CD14-positive monocyte (primary cell): ENCODE measurements around the gene NAXD. TPM values are rescaled to one million over a fixed set of nuclear protein-coding genes. Genes with fewer than 3 reads are reported as not detected.

Source experiments
- DNase-seq, 3 donors: peaks; one replicate each; pipeline ENCODE4 v3.0.0-alpha.2; 2011 to 2022
- H2AFZ ChIP-seq: 2 replicates; pipeline ENCODE4 v1.6.0; 2012; ENCODE audit warnings: mild to moderate bottlenecking, low read depth, low read length, inconsistent platforms; ENCODE audit not compliant: insufficient read depth, poor library complexity, severe bottlenecking
- H3K27ac ChIP-seq, 2 donors: 1 replicate in 1 of 2; 2 replicates in 1 of 2; pipeline ENCODE4 v1.5.1; 2012 to 2013; ENCODE audit warnings: low read length in 2 of 2, control low read depth in 1 of 2, inconsistent platforms in 1 of 2, low read depth in 1 of 2, mild to moderate bottlenecking in 1 of 2
- H3K27me3 ChIP-seq, 2 donors: one replicate each; pipeline versions ENCODE4 v1.6.0 to v1.6.1; 2011 to 2013; ENCODE audit warnings: low read length in 2 of 2; ENCODE audit not compliant: control insufficient read depth in 2 of 2, insufficient read depth in 2 of 2
- H3K36me3 ChIP-seq, 2 donors: replicated peaks in 1 of 2; 1 replicate in 1 of 2; 2 replicates in 1 of 2; pipeline versions ENCODE4 v1.5.1 to v1.6.1; 2012 to 2013; ENCODE audit warnings: low read length in 2 of 2, control low read depth in 1 of 2, inconsistent platforms in 1 of 2, mild to moderate bottlenecking in 1 of 2; ENCODE audit not compliant: insufficient read depth in 2 of 2, control insufficient read depth in 1 of 2
- H3K4me1 ChIP-seq, 2 donors: 1 replicate in 1 of 2; 2 replicates in 1 of 2; pipeline versions ENCODE4 v1.5.1 to v1.6.1; 2012 to 2013; ENCODE audit warnings: low read length in 2 of 2, control low read depth in 1 of 2, inconsistent platforms in 1 of 2, mild to moderate bottlenecking in 1 of 2, moderate library complexity in 1 of 2; ENCODE audit not compliant: insufficient read depth in 2 of 2, control insufficient read depth in 1 of 2
- H3K4me2 ChIP-seq: replicated peaks from 2 replicates; pipeline ENCODE3; 2012; ENCODE audit warnings: low read length, moderate library complexity, mild to moderate bottlenecking; ENCODE audit not compliant: poor library complexity, severe bottlenecking; ENCODE audit errors: extremely low read depth
- H3K4me3 ChIP-seq, 3 experiments: fragments of 200-600 bp in 1 of 3; sonication (generic) in 1 of 3; replicated peaks in 1 of 3; 1 replicate in 2 of 3; 2 replicates in 1 of 3; pipeline ENCODE4 v1.5.1; 2011 to 2013; ENCODE audit warnings: low read length in 3 of 3, mild to moderate bottlenecking in 3 of 3, control low read depth in 2 of 3, low read depth in 2 of 3, inconsistent platforms in 1 of 3, moderate library complexity in 1 of 3
- H3K79me2 ChIP-seq: 2 replicates; pipeline ENCODE4 v1.6.0; 2012; ENCODE audit warnings: mild to moderate bottlenecking, control low read depth, inconsistent platforms, low read length, moderate library complexity; ENCODE audit not compliant: insufficient read depth
- H3K9ac ChIP-seq: 2 replicates; pipeline ENCODE4 v1.6.0; 2017; ENCODE audit warnings: low read length, mild to moderate bottlenecking; ENCODE audit not compliant: insufficient read depth, poor library complexity, severe bottlenecking
- H3K9me3 ChIP-seq, 2 donors: replicated peaks in 1 of 2; 1 replicate in 1 of 2; 2 replicates in 1 of 2; pipeline versions ENCODE4 v1.5.1 to v1.6.1; 2012 to 2013; ENCODE audit warnings: low read length in 2 of 2, control low read depth in 1 of 2; ENCODE audit not compliant: control insufficient read depth in 1 of 2, insufficient read depth in 1 of 2
- H4K20me1 ChIP-seq: 2 replicates; pipeline ENCODE4 v1.6.0; 2012; ENCODE audit warnings: mild to moderate bottlenecking, low read length, control low read depth, moderate library complexity; ENCODE audit not compliant: insufficient read depth
- H3K27ac Mint-ChIP-seq, 7 donors: one replicate each; pipeline ENCODE4 v1.8.0; 2020; ENCODE audit warnings: mild to moderate bottlenecking in 7 of 7, mixed read lengths in 7 of 7, moderate library complexity in 6 of 7, inconsistent platforms in 2 of 7
- H3K27me3 Mint-ChIP-seq, 3 donors: one replicate each; pipeline ENCODE4 v1.8.0; 2021 to 2022; ENCODE audit warnings: low read depth in 3 of 3, mild to moderate bottlenecking in 3 of 3, mixed read lengths in 3 of 3, moderate library complexity in 3 of 3, inconsistent platforms in 1 of 3
- H3K36me3 Mint-ChIP-seq, 2 donors: one replicate each; pipeline ENCODE4 v1.8.0; 2020; ENCODE audit warnings: mixed read lengths in 2 of 2, inconsistent platforms in 1 of 2, mild to moderate bottlenecking in 1 of 2
- H3K4me1 Mint-ChIP-seq: one replicate; pipeline ENCODE4 v1.8.0; 2020; ENCODE audit warnings: mild to moderate bottlenecking, mixed read lengths
- H3K4me3 Mint-ChIP-seq, 2 donors: one replicate each; pipeline ENCODE4 v1.8.0; 2020; ENCODE audit warnings: mild to moderate bottlenecking in 2 of 2, mixed read lengths in 2 of 2, moderate library complexity in 1 of 2
- H3K9me3 Mint-ChIP-seq, 7 donors: one replicate each; pipeline ENCODE4 v1.8.0; 2020 to 2022; ENCODE audit warnings: mixed read lengths in 7 of 7, mild to moderate bottlenecking in 6 of 7, moderate library complexity in 6 of 7, inconsistent platforms in 2 of 7
- CTCF ChIP-seq: fragments of 200-600 bp; IDR thresholded peaks from one replicate; pipeline ENCODE4 v1.8.0; 2022; ENCODE audit warnings: antibody characterized with exemption, mild to moderate bottlenecking
- WGBS: methylation state at CpG from one replicate; pipeline ENCODE4 v1.1.5; 2013; ENCODE audit warnings: missing lambda C conversion rate; ENCODE audit not compliant: insufficient coverage; 5-methylcytosine and 5-hydroxymethylcytosine counted together
- intact Hi-C, 2 donors: fragments of 100-400 bp; cut with micrococcal nuclease; formaldehyde crosslinking; loops; one replicate each; pipeline versions ENCODE4 v1.15.0 to v1.15.1; 2023
- polyA plus RNA-seq, 3 donors: library from polyadenylated mRNA; depleted of rRNA in 1 of 3; unstranded in 2 of 3; stranded (reverse) in 1 of 3; fragments of 300-500 nt in 2 of 3; fragments of >200 nt in 1 of 3; fragmentation: Illumina TruSeq in 2 of 3; gene quantifications; 1 replicate in 2 of 3; 2 replicates in 1 of 3; pipeline ENCODE4 v1.2.3, GENCODE V29; 2012 to 2021

NAXD gene
- polyA plus RNA-seq, 3 donors: 7.4 to 22.8 (median 8.5) TPM

DNA sequence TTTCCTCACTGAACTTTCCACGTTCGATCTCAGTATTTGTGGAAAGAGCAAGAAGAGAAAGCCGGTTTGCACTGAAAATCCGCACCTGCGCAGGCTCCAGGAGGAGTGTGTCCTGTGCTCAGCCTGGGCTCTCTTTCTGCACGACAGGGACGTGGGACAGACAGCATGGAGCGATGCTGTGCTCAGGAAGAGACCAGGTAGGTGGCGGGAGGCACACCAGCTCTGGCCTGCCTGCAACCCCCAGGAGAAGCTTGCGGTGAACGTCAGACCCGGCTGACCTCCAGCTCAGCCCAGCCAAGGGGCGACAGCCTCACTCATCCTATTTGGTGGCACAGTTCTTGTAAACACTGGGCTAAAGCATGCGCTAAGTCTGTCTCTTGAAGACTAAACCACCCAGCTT lies 35.9 kb downstream of the NAXD start:
- Mint-ChIP-seq H3K9me3 (no peaks in the 10 kb centered on the region), H3K36me3 (peaks cover 77 to 93% of the 10 kb centered on the region in 2 donors), H3K4me1 (peaks cover 18% of the 10 kb centered on the region), H3K4me3 (no peak overlapping the region), H3K27ac (peak overlapping the region in 1 of 7 donors; percentile 19), H3K27me3 (peaks cover 0 to 2% (median 0%) of the 10 kb centered on the region in 3 donors)
- 97% methylated on average over 12 of the region's 14 CpGs for WGBS
- Histone ChIP-seq H3K4me1 (peaks cover 0 to under 1% of the 10 kb centered on the region in 2 donors), H3K9ac (no peak overlapping the region), H4K20me1 (peaks cover 71% of the 10 kb centered on the region), H3K36me3 (peaks cover 82 to 95% of the 10 kb centered on the region in 2 donors), H3K4me2 (no peak overlapping the region), H3K9me3 (no peaks in the 10 kb centered on the region), H3K4me3 (no peak overlapping the region), H3K27ac (peak overlapping the region in 1 of 2 donors; percentile 20), H3K79me2 (peaks cover 78% of the 10 kb centered on the region), H3K27me3 (no peaks in the 10 kb centered on the region), H2AFZ (no peak overlapping the region)
- no peak for TF ChIP-seq CTCF
- intact Hi-C loops: no loop called here
- no peak for DNase-seq

GRCh38 chr13:110651726-110652230 lies 36.4 kb downstream of the NAXD start:
- Histone ChIP-seq H4K20me1 (peaks cover 68% of the 10 kb centered on the region), H3K9ac (no peak overlapping the region), H3K27me3 (no peaks in the 10 kb centered on the region), H3K4me2 (no peak overlapping the region), H3K4me3 (no peak overlapping the region), H3K79me2 (peaks cover 83% of the 10 kb centered on the region), H3K9me3 (no peaks in the 10 kb centered on the region), H2AFZ (no peak overlapping the region), H3K4me1 (peaks cover 2 to 5% of the 10 kb centered on the region in 2 donors), H3K36me3 (peaks cover 77 to 90% of the 10 kb centered on the region in 2 donors), H3K27ac (peak overlapping the region in 1 of 2 donors; percentile 20)
- WGBS: 100% methylated on average over 6 of the region's 16 CpGs
- Mint-ChIP-seq H3K27ac (peak overlapping the region in 3 of 7 donors; percentile 43 to 46 (median 45)), H3K36me3 (peaks cover 78 to 91% of the 10 kb centered on the region in 2 donors), H3K9me3 (no peaks in the 10 kb centered on the region), H3K27me3 (peaks cover 0 to 2% (median 0%) of the 10 kb centered on the region in 3 donors), H3K4me1 (peaks cover 23% of the 10 kb centered on the region), H3K4me3 (no peak overlapping the region)
- no peak for DNase-seq
- intact Hi-C loops: no loop called here
- no peak for TF ChIP-seq CTCF
